Measurements from ENCODE around the gene SCYGR1. TPM values are rescaled to one million over a fixed set of nuclear protein-coding genes. Genes with fewer than 3 reads are reported as not detected.
"Not testable (repeated sequence)": the region's sequence is repeated elsewhere in the genome, so short reads cannot be mapped to it uniquely, and the experiment has no call there.

Gene SCYGR1
- total RNA-seq, 1 donor from 2014 or later, result not detected

DNA sequence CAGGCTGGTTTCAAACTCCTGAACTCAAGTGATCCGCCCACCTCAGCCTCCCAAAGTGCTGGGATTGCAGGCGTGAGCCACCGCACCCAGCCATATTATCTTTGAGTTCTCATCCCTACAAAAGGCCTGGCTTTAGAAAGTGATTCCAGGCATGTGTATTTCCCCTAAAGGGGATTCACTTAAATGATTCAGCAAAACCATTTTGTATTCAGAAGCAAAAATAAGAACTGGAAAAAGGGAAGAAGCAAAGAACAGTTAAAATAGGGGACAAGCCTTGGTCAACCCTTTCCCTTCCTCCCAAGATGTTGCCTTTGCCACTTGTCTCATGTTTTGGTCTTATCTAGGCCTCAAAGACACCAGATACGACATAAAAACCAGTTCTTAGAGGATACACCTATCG is 19.2 kb downstream of the SCYGR1 start:
- TF ChIP-seq, protein P1, sequence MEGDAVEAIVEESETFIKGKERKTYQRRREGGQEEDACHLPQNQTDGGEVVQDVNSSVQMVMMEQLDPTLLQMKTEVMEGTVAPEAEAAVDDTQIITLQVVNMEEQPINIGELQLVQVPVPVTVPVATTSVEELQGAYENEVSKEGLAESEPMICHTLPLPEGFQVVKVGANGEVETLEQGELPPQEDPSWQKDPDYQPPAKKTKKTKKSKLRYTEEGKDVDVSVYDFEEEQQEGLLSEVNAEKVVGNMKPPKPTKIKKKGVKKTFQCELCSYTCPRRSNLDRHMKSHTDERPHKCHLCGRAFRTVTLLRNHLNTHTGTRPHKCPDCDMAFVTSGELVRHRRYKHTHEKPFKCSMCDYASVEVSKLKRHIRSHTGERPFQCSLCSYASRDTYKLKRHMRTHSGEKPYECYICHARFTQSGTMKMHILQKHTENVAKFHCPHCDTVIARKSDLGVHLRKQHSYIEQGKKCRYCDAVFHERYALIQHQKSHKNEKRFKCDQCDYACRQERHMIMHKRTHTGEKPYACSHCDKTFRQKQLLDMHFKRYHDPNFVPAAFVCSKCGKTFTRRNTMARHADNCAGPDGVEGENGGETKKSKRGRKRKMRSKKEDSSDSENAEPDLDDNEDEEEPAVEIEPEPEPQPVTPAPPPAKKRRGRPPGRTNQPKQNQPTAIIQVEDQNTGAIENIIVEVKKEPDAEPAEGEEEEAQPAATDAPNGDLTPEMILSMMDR (IDR thresholded peaks at IDR 0.05), result no peak
- Histone ChIP-seq H3K4me1 (peaks cover 4% of the 10 kb centered on the region), H3K9me3 (no peaks in the 10 kb centered on the region), H3K27me3 (no peaks in the 10 kb centered on the region), H3K27ac (no peak overlapping the region), H3K4me3 (no peak overlapping the region), H3K36me3 (no peaks in the 10 kb centered on the region)
- intact Hi-C loops (cut with DNase I), result no loop called here
- DNase-seq (no peak), ATAC-seq (no peak)

DNA sequence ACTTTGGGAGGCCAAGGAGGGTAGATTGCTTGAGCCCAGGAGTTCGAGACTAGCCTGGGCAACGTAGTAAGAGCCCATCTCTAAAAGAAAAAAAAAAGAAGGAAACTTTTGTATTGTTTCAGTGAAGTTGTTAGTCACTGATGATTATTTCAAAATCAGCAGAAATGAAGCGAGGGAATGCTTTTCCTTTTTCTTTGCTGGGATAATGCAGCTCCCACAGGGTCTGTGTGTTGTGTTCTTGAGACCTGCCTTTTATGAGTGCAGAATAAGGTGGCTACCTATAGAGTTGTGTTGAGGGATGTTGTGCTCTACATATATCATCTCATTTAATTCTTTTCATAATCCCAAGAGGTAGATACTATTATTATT is 20.3 kb downstream of the SCYGR1 start:
- DNase-seq, result no peak
- Histone ChIP-seq H3K27me3 (no peaks in the 10 kb centered on the region), H3K27ac (no peak overlapping the region), H3K4me3 (no peak overlapping the region), H3K36me3 (no peaks in the 10 kb centered on the region), H3K4me1 (peaks cover 4% of the 10 kb centered on the region), H3K9me3 (no peaks in the 10 kb centered on the region)
- ATAC-seq, result no peak
- intact Hi-C loops (cut with DNase I), result no loop called here
- TF ChIP-seq, protein P1 (IDR thresholded peaks at IDR 0.05), result no peak

DNA sequence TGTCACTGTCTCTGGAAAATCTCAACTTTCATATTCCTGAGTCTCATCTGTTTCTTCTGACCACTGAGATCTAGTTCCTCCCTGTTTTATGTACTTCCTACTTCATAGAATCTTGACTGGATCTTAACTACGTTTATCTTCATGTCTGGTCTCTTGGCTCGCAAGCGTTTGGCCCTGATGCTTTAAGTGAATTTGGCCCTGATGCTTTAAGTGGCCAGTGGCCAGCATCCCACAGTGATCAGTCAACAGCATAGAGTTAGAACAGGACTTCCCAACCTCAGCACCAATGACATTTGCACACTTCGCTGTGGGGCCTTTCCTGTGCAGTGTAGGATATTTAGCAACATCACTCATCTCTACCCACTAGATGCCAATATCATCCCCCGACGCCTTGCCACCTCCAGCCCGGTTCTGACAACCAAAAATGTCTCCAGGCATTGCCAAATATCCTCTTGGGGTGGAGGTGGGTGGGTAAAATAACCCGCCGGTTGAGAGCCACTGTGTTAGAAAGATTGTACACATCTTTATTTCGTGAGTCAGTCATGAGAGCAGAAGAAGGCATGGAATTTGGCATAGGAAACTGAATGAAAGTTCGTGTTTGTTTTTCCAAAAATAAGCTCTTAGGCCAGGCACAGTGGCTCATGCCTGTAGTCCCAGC is 20.9 kb downstream of the SCYGR1 start:
- Histone ChIP-seq H3K27ac (no peak overlapping the region), H3K4me1 (peaks cover 4% of the 10 kb centered on the region), H3K27me3 (no peaks in the 10 kb centered on the region), H3K4me3 (no peak overlapping the region), H3K36me3 (no peaks in the 10 kb centered on the region), H3K9me3 (no peaks in the 10 kb centered on the region)
- intact Hi-C loops (cut with DNase I), result no loop called here
- TF ChIP-seq, protein P1 (IDR thresholded peaks at IDR 0.05), result no peak
- DNase-seq, result no peak
- ATAC-seq, result peak; percentile 56

DNA sequence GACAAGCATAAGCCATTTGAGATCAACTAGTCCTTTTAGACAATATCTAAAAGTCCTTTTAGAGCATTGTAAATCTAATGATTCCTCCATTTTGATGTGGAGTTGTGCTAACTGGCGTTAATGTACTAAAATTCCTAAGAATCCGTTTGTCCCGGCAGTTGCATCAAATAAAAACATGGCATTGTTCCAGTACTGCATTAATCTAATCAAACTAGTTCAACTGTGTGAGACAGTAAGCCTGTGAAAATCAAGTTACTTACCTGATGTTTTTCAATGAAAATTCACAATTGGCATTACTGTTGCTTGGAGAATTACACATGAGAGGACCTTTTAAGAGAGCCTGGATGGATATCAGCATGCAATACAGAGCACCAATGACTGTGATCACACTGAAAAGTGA is 21.9 kb downstream of the SCYGR1 start:
- Histone ChIP-seq H3K9me3 (no peaks in the 10 kb centered on the region), H3K27me3 (no peaks in the 10 kb centered on the region), H3K27ac (no peak overlapping the region), H3K4me3 (no peak overlapping the region), H3K4me1 (peaks cover 4% of the 10 kb centered on the region), H3K36me3 (peaks cover 6% of the 10 kb centered on the region)
- intact Hi-C loops (cut with DNase I), result no loop called here
- TF ChIP-seq, protein P1 (IDR thresholded peaks at IDR 0.05), result no peak
- no peak for DNase-seq
- no peak for ATAC-seq

DNA sequence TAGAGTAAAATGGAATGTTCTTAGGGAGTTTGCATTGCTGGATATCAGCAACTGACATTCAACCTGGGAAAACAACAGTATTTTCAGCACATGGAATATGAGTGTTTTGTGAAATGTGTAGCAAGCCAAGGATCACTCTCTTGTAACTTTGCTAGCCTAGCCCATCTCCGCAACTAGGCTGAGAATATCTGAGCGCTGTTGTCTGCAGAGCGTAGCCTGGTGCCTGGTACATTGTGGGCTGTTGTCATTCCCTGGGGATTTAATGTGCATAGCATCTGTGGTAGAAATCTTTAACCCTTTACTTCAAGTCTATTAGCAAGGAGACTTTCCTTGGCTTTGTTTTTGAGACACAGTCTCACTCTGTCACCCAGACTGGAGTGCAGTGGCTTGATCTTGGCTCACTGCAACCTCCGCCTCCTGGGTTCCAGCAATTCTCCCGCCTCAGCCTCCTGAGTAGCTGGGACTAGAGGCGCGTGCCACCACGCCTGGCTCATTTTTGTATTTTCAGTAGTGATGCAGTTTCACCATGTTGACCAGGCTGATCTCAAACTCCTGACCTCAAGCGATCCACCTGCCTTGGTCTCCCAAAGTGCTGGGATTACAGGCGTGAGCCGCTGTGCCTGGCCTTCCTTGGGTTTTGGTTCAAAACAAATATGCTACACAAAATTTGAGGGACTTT is 23.0 kb downstream of the SCYGR1 start:
- intact Hi-C loops (cut with DNase I); ATAC-seq; H3K9me3 ChIP-seq; H3K27me3 ChIP-seq; H3K4me3 ChIP-seq; H3K27ac ChIP-seq; DNase-seq; H3K4me1 ChIP-seq: not testable (repeated sequence)
- peaks cover 12% of the 10 kb centered on the region for H3K36me3 ChIP-seq

DNA sequence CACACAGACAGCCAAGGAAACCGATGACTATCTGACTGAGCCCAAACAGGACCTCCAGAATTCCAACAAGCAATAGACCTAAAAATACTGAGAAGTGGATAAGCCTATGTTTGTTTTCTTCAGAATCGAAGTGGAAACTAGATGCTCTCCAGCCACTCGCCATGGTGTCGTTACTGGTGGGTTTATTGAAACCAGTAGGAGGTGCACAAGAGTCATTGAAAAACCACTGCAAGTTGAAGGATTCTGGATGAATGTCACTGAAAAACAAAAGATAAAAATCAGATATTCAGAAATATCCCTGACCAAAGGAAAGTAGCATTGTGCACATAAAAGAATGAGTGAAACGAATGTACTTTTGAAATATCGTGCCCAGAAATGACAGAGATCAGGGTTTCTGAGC is 24.0 kb downstream of the SCYGR1 start:
- Histone ChIP-seq H3K36me3 (peaks cover 22% of the 10 kb centered on the region), H3K4me1 (peaks cover 4% of the 10 kb centered on the region), H3K27ac (no peak overlapping the region), H3K27me3 (no peaks in the 10 kb centered on the region), H3K4me3 (no peak overlapping the region), H3K9me3 (no peaks in the 10 kb centered on the region)
- TF ChIP-seq, protein P1 (IDR thresholded peaks at IDR 0.05), result no peak
- intact Hi-C loops (cut with DNase I), result no loop called here
- no peak for DNase-seq
- no peak for ATAC-seq
